ENCODE measurements around the gene POR. TPM values are rescaled to one million over a fixed set of nuclear protein-coding genes. Genes with fewer than 3 reads are reported as not detected.

The POR gene
- total RNA-seq, 2 experiments from 2014 or later: 22.8 to 25.2 TPM

GRCh38 chr7:75987805-75988567 lies 73.0 kb downstream of the POR start:
- DNase-seq (no peak), ATAC-seq (no peak)
- H3K36me3 Mint-ChIP-seq (ENCODE audit: low read depth): peaks cover 4% of the 10 kb centered on the region
- ChIA-PET POLR2A (no interaction called here), CTCF (no interaction called here)
- no peak overlapping the region for H3K4me3 Mint-ChIP-seq
- H3K9me3 Mint-ChIP-seq: no peaks in the 10 kb centered on the region
- no peak overlapping the region for H3K27ac Mint-ChIP-seq
- no peak for TF ChIP-seq CTCF (IDR thresholded peaks at IDR 0.05)
- peaks cover 3% of the 10 kb centered on the region for H3K4me1 Mint-ChIP-seq (ENCODE audit: low read depth)
- no peaks in the 10 kb centered on the region for H3K27me3 Mint-ChIP-seq
- intact Hi-C loops (cut with micrococcal nuclease): no loop called here

GRCh38 chr7:75988568-75989499 lies 73.9 kb downstream of the POR start:
- POLR2A ChIA-PET: no interaction called here
- ATAC-seq: no peak
- intact Hi-C loops (cut with micrococcal nuclease): no loop called here
- no peak overlapping the region for H3K4me3 Mint-ChIP-seq
- no peaks in the 10 kb centered on the region for H3K27me3 Mint-ChIP-seq
- DNase-seq: no peak
- no peak for TF ChIP-seq CTCF (IDR thresholded peaks at IDR 0.05)
- peaks cover 3% of the 10 kb centered on the region for H3K4me1 Mint-ChIP-seq (ENCODE audit: low read depth)
- CTCF ChIA-PET: no interaction called here
- H3K9me3 Mint-ChIP-seq: no peaks in the 10 kb centered on the region
- no peak overlapping the region for H3K27ac Mint-ChIP-seq
- peaks cover 4% of the 10 kb centered on the region for H3K36me3 Mint-ChIP-seq (ENCODE audit: low read depth)

GRCh38 chr7:75989500-75990388 lies 74.8 kb downstream of the POR start:
- Mint-ChIP-seq H3K27me3 (no peaks in the 10 kb centered on the region), H3K27ac (no peak overlapping the region), H3K36me3 (ENCODE audit: low read depth) (peaks cover 4% of the 10 kb centered on the region), H3K9me3 (no peaks in the 10 kb centered on the region), H3K4me3 (no peak overlapping the region), H3K4me1 (ENCODE audit: low read depth) (peaks cover 4% of the 10 kb centered on the region)
- CTCF ChIA-PET: no interaction called here
- intact Hi-C loops (cut with micrococcal nuclease): no loop called here
- TF ChIP-seq CTCF (IDR thresholded peaks at IDR 0.05): no peak
- no peak for ATAC-seq
- DNase-seq: no peak
- POLR2A ChIA-PET: no interaction called here

GRCh38 chr7:75991531-75992082 lies 76.7 kb downstream of the POR start:
- ChIA-PET POLR2A (no interaction called here), CTCF (no interaction called here)
- ATAC-seq (no peak), DNase-seq (no peak)
- H3K27ac Mint-ChIP-seq: no peak overlapping the region
- H3K4me1 Mint-ChIP-seq (ENCODE audit: low read depth): peaks cover 7% of the 10 kb centered on the region
- no peak for TF ChIP-seq CTCF (IDR thresholded peaks at IDR 0.05)
- H3K27me3 Mint-ChIP-seq: no peaks in the 10 kb centered on the region
- H3K4me3 Mint-ChIP-seq: no peak overlapping the region
- intact Hi-C loops (cut with micrococcal nuclease): no loop called here
- H3K9me3 Mint-ChIP-seq: no peaks in the 10 kb centered on the region
- H3K36me3 Mint-ChIP-seq (ENCODE audit: low read depth): peaks cover 8% of the 10 kb centered on the region

Measured in activated CD8-positive, alpha-beta T cell treated with anti-CD3 and anti-CD28 coated beads for 36 hours (primary cell).